Smooth muscle cell (in vitro differentiated cells): ENCODE data around the gene MNAT1. TPM values are rescaled to one million over a fixed set of nuclear protein-coding genes. Genes with fewer than 3 reads are reported as not detected.
"Not testable (repeated sequence)": the region's sequence is repeated elsewhere in the genome, so short reads cannot be mapped to it uniquely, and the experiment has no call there.

Source experiments
- DNase-seq: peaks from one replicate; lab custom pipeline; 2025; ENCODE audit not compliant: unreplicated experiment; lab: John Stamatoyannopoulos, UW
- H2AFZ ChIP-seq: fragments of 200-600 bp; sonication (generic); 2 replicates; pipeline ENCODE4 v1.6.0; 2016; ENCODE audit warnings: antibody characterized with exemption, low read depth, mild to moderate bottlenecking
- H3F3A ChIP-seq: fragments of 200-600 bp; sonication (generic); 2 replicates; pipeline ENCODE4 v1.6.0; 2017; ENCODE audit warnings: antibody characterized with exemption, low read depth
- H3K27ac ChIP-seq: fragments of 200-600 bp; sonication (generic); 2 replicates; pipeline ENCODE4 v1.5.1; 2016; ENCODE audit warnings: low read depth, mild to moderate bottlenecking
- H3K27me3 ChIP-seq: fragments of 200-600 bp; sonication (generic); 2 replicates; pipeline ENCODE4 v1.6.1; 2016; ENCODE audit warnings: low read depth, mild to moderate bottlenecking
- H3K36me3 ChIP-seq: fragments of 200-600 bp; sonication (generic); 2 replicates; pipeline ENCODE4 v1.5.1; 2016; ENCODE audit warnings: low read depth
- H3K4me1 ChIP-seq: fragments of 200-600 bp; sonication (generic); 2 replicates; pipeline ENCODE4 v1.5.1; 2016; ENCODE audit warnings: low read depth
- H3K4me2 ChIP-seq: fragments of 200-600 bp; sonication (generic); 2 replicates; pipeline ENCODE4 v1.6.0; 2016; ENCODE audit warnings: mild to moderate bottlenecking
- H3K4me3 ChIP-seq: fragments of 200-600 bp; sonication (generic); 2 replicates; pipeline ENCODE4 v1.5.1; 2016; ENCODE audit warnings: mild to moderate bottlenecking
- H3K79me2 ChIP-seq: fragments of 200-600 bp; sonication (generic); 2 replicates; pipeline ENCODE4 v1.6.0; 2016; ENCODE audit warnings: low read depth, mild to moderate bottlenecking
- H3K9ac ChIP-seq: fragments of 200-600 bp; sonication (generic); 2 replicates; pipeline ENCODE4 v1.6.0; 2016; ENCODE audit warnings: low read depth
- H3K9me3 ChIP-seq: fragments of 200-600 bp; sonication (generic); replicated peaks from 2 replicates; pipeline ENCODE4 v1.5.1; 2016; ENCODE audit warnings: low read depth
- H4K20me1 ChIP-seq: fragments of 200-600 bp; sonication (generic); 2 replicates; pipeline ENCODE4 v1.6.0; 2016; ENCODE audit warnings: low read depth
- WGBS: methylation state at CpG from one replicate; pipeline ENCODE4 v1.1.7; 2016; ENCODE audit warnings: low lambda C conversion rate; 5-methylcytosine and 5-hydroxymethylcytosine counted together
- polyA plus RNA-seq: library from polyadenylated mRNA; unstranded; fragments of >200 nt; fragmentation: Nextera tagmentation; extraction: Ambion mirVana; gene quantifications from 2 replicates; pipeline ENCODE4 v1.2.1, GENCODE V29; 2016
- total RNA-seq: library from RNA; depleted of rRNA; stranded (reverse); fragments of >200 nt; gene quantifications from 2 replicates; pipeline ENCODE4 v1.2.3, GENCODE V29; 2014
- TF ChIP-seq, protein P1 (sequence below): fragments of 200-600 bp; sonication (generic); IDR thresholded peaks from 2 replicates; pipeline ENCODE4 v1.5.1; 2017; ENCODE audit warnings: borderline replicate concordance, mild to moderate bottlenecking, antibody characterized with exemption; ENCODE audit not compliant: insufficient read depth, poor library complexity, severe bottlenecking

MNAT1 gene
- total and polyA plus RNA-seq, 2 experiments from 2014 or later, result 28.1 to 62.7 TPM

DNA sequence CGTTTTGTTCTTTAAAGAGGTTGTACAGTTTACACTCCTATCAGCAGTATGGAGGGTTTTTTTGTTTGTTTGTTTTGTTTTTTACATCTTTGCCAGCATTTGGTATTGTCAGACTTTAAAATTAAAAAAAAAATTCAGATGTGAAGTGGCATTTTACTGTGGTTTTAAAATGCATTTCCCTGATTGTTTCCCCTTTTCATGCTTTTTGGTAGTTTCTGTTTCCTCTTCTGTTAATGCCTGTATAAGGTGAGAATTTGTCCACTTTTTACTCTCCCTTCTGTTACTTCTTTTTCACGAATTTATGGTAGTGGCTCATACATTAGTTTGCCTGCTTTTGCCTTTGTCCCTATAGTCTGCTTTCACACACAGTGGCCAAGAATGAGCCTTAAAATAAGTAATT is 36.6 kb downstream of the MNAT1 start:
- DNase-seq, result no peak
- TF ChIP-seq, protein P1, sequence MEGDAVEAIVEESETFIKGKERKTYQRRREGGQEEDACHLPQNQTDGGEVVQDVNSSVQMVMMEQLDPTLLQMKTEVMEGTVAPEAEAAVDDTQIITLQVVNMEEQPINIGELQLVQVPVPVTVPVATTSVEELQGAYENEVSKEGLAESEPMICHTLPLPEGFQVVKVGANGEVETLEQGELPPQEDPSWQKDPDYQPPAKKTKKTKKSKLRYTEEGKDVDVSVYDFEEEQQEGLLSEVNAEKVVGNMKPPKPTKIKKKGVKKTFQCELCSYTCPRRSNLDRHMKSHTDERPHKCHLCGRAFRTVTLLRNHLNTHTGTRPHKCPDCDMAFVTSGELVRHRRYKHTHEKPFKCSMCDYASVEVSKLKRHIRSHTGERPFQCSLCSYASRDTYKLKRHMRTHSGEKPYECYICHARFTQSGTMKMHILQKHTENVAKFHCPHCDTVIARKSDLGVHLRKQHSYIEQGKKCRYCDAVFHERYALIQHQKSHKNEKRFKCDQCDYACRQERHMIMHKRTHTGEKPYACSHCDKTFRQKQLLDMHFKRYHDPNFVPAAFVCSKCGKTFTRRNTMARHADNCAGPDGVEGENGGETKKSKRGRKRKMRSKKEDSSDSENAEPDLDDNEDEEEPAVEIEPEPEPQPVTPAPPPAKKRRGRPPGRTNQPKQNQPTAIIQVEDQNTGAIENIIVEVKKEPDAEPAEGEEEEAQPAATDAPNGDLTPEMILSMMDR, result no peak
- H3K79me2 ChIP-seq, result peaks cover 48% of the 10 kb centered on the region

DNA sequence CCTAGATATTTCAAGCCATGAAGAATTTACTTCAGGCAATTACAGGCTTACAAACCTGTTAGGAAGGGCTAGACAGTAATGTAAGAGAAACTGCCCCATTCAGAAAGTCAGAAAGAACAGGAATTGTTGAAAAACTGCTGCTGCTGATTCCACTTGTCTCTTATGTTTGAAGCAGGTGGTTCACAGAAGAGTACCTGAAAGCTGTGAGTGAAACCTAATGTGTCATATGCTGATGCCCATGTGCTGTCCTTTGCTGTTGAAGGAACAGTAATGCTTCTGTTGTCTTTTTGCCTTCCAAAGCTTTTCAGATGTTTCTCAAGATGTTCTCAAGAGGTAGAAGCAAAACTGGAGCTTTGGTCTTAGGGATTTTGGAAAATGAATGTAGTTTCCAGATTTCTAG is 39.0 kb downstream of the MNAT1 start:
- H3K9me3 ChIP-seq, result no peaks in the 10 kb centered on the region
- TF ChIP-seq, protein P1, result no peak
- no peak overlapping the region for H3K9ac ChIP-seq
- peaks cover 43% of the 10 kb centered on the region for H3K79me2 ChIP-seq
- H4K20me1 ChIP-seq, result peaks cover 93% of the 10 kb centered on the region
- no peaks in the 10 kb centered on the region for H3F3A ChIP-seq
- H3K4me1 ChIP-seq, result no peaks in the 10 kb centered on the region
- no peaks in the 10 kb centered on the region for H3K27me3 ChIP-seq
- H2AFZ ChIP-seq, result no peak overlapping the region
- H3K27ac ChIP-seq, result no peak overlapping the region
- no peak overlapping the region for H3K4me2 ChIP-seq
- H3K4me3 ChIP-seq, result no peak overlapping the region
- no peak for DNase-seq
- no peaks in the 10 kb centered on the region for H3K36me3 ChIP-seq

More for the DNA sequence above, 36.6 kb downstream of the MNAT1 start:
- Histone ChIP-seq H3K4me1 (no peaks in the 10 kb centered on the region), H3K27ac (no peak overlapping the region), H3F3A (no peaks in the 10 kb centered on the region), H3K4me3 (no peak overlapping the region), H3K27me3 (no peaks in the 10 kb centered on the region), H3K4me2 (no peak overlapping the region), H2AFZ (no peak overlapping the region), H3K9me3 (no peaks in the 10 kb centered on the region), H3K9ac (no peak overlapping the region), H4K20me1 (peaks cover 87% of the 10 kb centered on the region), H3K36me3 (no peaks in the 10 kb centered on the region)
- 46% methylated on average over 2 of the region's 2 CpGs for WGBS

DNA sequence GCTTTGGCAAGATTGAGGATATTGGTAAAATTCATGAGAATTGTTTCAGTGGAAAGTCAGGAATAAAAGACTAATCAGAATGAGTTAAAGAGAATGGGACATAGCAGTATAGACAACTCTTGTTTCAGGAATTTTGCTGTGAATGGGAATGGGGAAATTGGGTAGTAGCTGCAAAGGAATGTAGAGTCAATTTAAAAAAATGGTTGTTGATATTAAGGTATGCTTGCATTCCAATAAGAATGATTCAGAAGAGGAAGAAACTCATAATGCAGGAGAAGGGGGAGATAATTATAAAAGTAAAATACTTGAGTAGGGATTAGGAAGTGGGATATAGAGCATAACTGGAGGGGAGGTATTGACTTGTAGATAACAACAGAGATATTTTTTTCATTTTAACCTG is 40.7 kb downstream of the MNAT1 start:
- no peak overlapping the region for H3K9ac ChIP-seq
- no peaks in the 10 kb centered on the region for H3K9me3 ChIP-seq
- no peaks in the 10 kb centered on the region for H3K36me3 ChIP-seq
- TF ChIP-seq, protein P1, result no peak
- peaks cover 91% of the 10 kb centered on the region for H4K20me1 ChIP-seq
- no peaks in the 10 kb centered on the region for H3K27me3 ChIP-seq
- H3K4me3 ChIP-seq, result no peak overlapping the region
- no peak for DNase-seq
- H3K4me1 ChIP-seq, result no peaks in the 10 kb centered on the region
- H3K4me2 ChIP-seq, result no peak overlapping the region
- no peak overlapping the region for H2AFZ ChIP-seq
- no peaks in the 10 kb centered on the region for H3F3A ChIP-seq
- H3K27ac ChIP-seq, result no peak overlapping the region
- peaks cover 26% of the 10 kb centered on the region for H3K79me2 ChIP-seq

DNA sequence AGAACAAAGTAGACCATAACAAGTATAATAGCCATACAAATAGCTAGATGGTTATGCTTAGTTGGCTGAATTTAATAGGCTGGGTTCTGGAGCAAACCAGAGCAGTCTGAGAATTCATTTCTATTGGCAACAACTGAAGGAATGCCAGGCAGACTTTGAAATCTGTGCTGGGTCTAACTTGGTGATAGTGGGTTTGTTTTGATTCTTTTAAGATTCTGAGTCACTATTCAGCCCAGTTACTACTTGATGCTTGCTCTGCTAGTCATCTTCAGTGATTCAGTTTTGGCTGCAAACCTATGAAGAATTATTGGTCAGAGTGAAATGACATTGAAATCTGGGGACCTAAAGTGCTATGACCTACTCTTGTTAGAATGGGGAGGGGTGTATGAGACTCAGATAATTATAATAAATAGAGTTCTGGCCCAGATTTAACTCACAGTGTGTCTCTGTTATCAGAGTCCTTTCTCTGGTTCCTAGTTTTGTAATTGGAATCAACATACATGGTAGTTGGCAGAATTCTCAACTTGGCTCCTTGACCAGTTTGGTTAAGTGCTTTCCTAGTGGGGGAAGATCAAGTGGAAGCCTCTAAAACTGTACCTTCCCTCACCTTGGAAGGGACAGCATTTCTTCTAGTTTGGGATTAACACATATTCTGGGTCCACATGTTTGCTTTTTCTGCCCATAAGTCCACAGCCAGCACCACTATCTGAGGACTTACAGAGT is 43.5 kb downstream of the MNAT1 start:
- no peaks in the 10 kb centered on the region for H3K4me1 ChIP-seq
- DNase-seq, result no peak
- no peaks in the 10 kb centered on the region for H3K36me3 ChIP-seq
- TF ChIP-seq, protein P1, result no peak
- H3K27ac ChIP-seq, result no peak overlapping the region
- no peaks in the 10 kb centered on the region for H3K9me3 ChIP-seq
- H3F3A ChIP-seq, result no peaks in the 10 kb centered on the region
- no peak overlapping the region for H3K4me2 ChIP-seq
- H3K4me3 ChIP-seq, result no peak overlapping the region
- H2AFZ ChIP-seq, result no peak overlapping the region
- peaks cover 19% of the 10 kb centered on the region for H3K79me2 ChIP-seq
- H3K27me3 ChIP-seq, result no peaks in the 10 kb centered on the region
- no peak overlapping the region for H3K9ac ChIP-seq
- peaks cover 87% of the 10 kb centered on the region for H4K20me1 ChIP-seq

DNA sequence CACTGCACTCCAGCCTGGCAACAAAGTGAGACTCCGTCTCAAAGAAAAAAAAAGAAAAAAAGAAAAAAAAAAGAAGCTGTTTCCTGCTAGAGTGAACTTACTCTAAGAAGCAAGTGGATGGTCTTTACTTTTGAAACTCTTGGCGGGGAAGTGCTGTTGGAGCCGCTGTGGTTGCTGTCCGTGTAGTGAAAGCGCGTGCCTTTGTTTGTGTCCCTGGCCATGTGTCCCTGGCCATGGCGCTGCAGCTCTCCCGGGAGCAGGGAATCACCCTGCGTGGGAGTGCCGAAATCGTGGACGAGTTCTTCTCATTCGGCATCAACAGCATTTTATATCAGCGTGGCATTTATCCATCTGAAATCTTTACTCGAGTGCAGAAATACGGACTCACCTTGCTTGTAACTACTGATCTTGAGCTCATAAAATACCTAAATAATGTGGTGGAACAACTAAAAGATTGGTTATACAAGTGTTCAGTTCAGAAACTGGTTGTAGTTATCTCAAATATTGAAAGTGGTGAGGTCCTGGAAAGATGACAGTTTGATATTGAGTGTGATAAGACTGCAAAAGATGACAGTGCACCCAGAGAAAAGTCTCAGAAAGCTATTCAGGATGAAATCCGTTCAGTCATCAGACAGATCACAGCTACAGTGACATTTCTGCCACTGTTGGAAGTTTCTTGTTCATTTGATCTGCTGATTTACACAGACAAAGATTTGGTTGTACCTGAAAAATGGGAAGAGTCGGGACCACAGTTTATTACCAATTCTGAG is 45.4 kb downstream of the MNAT1 start:
- H3K79me2 ChIP-seq, result peaks cover 22% of the 10 kb centered on the region
- 90% methylated on average over 18 of the region's 18 CpGs for WGBS
- not testable (repeated sequence) for H3K36me3 ChIP-seq, H3K4me3 ChIP-seq, H3K27me3 ChIP-seq, DNase-seq, H3K9ac ChIP-seq, H2AFZ ChIP-seq, H3K27ac ChIP-seq, H3K4me1 ChIP-seq, H3K4me2 ChIP-seq, H3F3A ChIP-seq, H3K9me3 ChIP-seq
- H4K20me1 ChIP-seq, result peaks cover 85% of the 10 kb centered on the region

DNA sequence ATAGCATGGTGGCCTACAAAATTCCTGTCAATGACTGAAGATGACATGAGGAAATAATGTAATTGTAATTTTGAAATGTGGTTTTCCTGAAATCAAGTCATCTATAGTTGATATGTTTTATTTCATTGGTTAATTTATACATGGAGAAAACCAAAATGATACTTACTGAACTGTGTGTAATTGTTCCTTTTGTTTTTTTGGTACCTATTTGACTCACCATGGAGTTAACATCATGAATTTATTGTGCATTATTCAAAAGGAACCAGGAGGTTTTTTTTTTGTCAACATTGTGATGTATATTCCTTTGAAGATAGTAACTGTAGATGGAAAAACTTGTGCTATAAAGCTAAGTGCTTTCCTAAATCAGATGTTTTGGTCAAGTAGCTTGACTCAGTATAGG is 46.0 kb downstream of the MNAT1 start:
- Histone ChIP-seq H4K20me1 (peaks cover 85% of the 10 kb centered on the region), H3K79me2 (peaks cover 22% of the 10 kb centered on the region)
- H3K27me3 ChIP-seq, H2AFZ ChIP-seq, H3K27ac ChIP-seq, H3K36me3 ChIP-seq, H3K9ac ChIP-seq, H3K4me2 ChIP-seq, H3K9me3 ChIP-seq, H3F3A ChIP-seq, H3K4me3 ChIP-seq, H3K4me1 ChIP-seq, DNase-seq: not testable (repeated sequence)
